HL-60 (cell line): ENCODE results near the gene SIGLEC12.

ENCODE experiments used
- POLR2AphosphoS5 ChIP-seq: IDR thresholded peaks from 2 replicates; pipeline ENCODE4 v1.6.1; 2012; ENCODE audit warnings: low read depth
- TF ChIP-seq, protein P1 (sequence below): IDR thresholded peaks from one replicate; pipeline ENCODE4 v1.5.1; 2011; ENCODE audit warnings: low read length, control low read depth, inconsistent platforms; ENCODE audit not compliant: insufficient read depth

- no peak for TF ChIP-seq POLR2AphosphoS5
- TF ChIP-seq, protein P1, sequence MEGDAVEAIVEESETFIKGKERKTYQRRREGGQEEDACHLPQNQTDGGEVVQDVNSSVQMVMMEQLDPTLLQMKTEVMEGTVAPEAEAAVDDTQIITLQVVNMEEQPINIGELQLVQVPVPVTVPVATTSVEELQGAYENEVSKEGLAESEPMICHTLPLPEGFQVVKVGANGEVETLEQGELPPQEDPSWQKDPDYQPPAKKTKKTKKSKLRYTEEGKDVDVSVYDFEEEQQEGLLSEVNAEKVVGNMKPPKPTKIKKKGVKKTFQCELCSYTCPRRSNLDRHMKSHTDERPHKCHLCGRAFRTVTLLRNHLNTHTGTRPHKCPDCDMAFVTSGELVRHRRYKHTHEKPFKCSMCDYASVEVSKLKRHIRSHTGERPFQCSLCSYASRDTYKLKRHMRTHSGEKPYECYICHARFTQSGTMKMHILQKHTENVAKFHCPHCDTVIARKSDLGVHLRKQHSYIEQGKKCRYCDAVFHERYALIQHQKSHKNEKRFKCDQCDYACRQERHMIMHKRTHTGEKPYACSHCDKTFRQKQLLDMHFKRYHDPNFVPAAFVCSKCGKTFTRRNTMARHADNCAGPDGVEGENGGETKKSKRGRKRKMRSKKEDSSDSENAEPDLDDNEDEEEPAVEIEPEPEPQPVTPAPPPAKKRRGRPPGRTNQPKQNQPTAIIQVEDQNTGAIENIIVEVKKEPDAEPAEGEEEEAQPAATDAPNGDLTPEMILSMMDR: no peak
Measured at GRCh38 chr19:51468545-51468920, 33.1 kb downstream of the SIGLEC12 start.
